NCI-H2029 (cell line): ENCODE measurements around the gene TUBA3E.
"Not testable (repeated sequence)": the region's sequence is repeated elsewhere in the genome, so short reads cannot be mapped to it uniquely, and the experiment has no call there.

Experiments
- DNase-seq: peaks from one replicate; lab custom pipeline; 2025; lab: John Stamatoyannopoulos, UW

Gene TUBA3E

GRCh38 chr2:130162486-130162885, 35.8 kb downstream of the TUBA3E start:
- not testable (repeated sequence) for DNase-seq

GRCh38 chr2:130160838-130161705, 37.2 kb downstream of the TUBA3E start:
- not testable (repeated sequence) for DNase-seq

GRCh38 chr2:130160131-130160530, 38.1 kb downstream of the TUBA3E start:
- DNase-seq = no peak

GRCh38 chr2:130159376-130159775, 38.9 kb downstream of the TUBA3E start:
- DNase-seq = not testable (repeated sequence)

GRCh38 chr2:130158631-130159030, 39.6 kb downstream of the TUBA3E start:
- DNase-seq = no peak

- DNase-seq = not testable (repeated sequence)
Observed at GRCh38 chr2:130157825-130158514, 40.3 kb downstream of the TUBA3E start.

GRCh38 chr2:130157354-130157753, 40.9 kb downstream of the TUBA3E start:
- not testable (repeated sequence) for DNase-seq

- DNase-seq = no peak
Observed at GRCh38 chr2:130156624-130157004, 41.6 kb downstream of the TUBA3E start.

- peak; percentile 86 for DNase-seq
Observed at GRCh38 chr2:130155956-130156623, 42.1 kb downstream of the TUBA3E start.

GRCh38 chr2:130154773-130155765, 43.2 kb downstream of the TUBA3E start:
- no peak for DNase-seq

- DNase-seq = not testable (repeated sequence)
Observed at GRCh38 chr2:130154423-130154770, 43.8 kb downstream of the TUBA3E start.

- DNase-seq = not testable (repeated sequence)
Observed at GRCh38 chr2:130153721-130154422, 44.4 kb downstream of the TUBA3E start.

GRCh38 chr2:130152816-130153595, 45.2 kb downstream of the TUBA3E start:
- DNase-seq = no peak

GRCh38 chr2:130152136-130152815, 46.0 kb downstream of the TUBA3E start:
- not testable (repeated sequence) for DNase-seq

- DNase-seq = not testable (repeated sequence)
Observed at GRCh38 chr2:130151145-130151512, 47.1 kb downstream of the TUBA3E start.

GRCh38 chr2:130150181-130151144, 47.8 kb downstream of the TUBA3E start:
- no peak for DNase-seq

GRCh38 chr2:130148515-130148914, 49.7 kb downstream of the TUBA3E start:
- peak; percentile 35 for DNase-seq

- DNase-seq = peak; percentile 40
Observed at GRCh38 chr2:130145006-130145414, 53.2 kb downstream of the TUBA3E start, which contains the start of gene CCDC74B. TSS of gene CCDC74B (minus strand) at chr2:130145112. CDS start at chr2:130144996, 116 bp downstream.
